HG02973 (cell line): ENCODE data around the gene CRYBB1.

Experiments used
- ATAC-seq: cut with Tn5 transposase; IDR thresholded peaks from one replicate; pipeline ENCODE4 v1.9.1; 2021; ENCODE audit warnings: moderate library complexity; ENCODE audit not compliant: unreplicated experiment

Gene CRYBB1

DNA sequence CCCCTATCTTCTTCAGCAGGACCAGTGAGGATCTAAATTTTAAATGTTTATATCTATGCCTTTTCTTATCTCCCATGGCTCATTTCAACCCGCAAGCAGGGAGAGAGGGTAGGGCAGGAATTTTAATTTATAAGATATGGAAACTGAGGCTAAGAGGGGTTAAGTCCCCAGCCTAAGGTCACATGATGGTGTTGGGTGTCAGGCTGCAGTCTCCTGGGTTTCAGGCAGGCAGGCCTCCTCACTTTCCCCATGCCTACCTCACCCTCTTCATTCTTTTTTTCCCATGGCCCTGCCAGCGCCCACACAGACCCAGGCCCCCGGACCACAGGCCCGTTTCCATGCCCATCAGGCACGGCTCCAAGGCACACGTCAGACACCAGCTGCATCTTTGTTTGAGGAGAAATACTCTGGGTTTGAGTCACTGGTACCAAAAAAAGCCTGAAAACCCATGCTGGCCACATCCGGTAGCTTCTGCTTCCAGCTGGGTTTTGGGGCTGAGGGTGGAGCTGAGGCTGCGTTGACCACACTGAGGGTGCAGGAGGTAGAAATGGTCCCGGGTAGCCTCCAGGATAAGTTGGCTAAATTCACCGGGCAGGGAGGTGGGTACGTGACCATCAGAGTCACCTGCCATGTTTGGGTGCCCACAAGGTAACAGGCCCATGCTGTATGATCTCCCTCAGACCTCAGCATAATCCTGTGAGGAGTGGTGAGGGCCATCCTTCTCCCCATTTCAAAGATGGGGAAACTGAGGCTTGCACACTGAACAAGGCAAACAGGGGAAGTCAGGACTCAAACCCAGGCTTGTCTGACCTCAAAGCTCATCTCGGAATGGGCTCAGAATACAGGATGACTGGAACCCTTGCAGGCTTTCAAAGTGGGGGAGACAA is 7.5 kb downstream of the CRYBB1 start:
- peak; percentile 71 for ATAC-seq

- no peak for ATAC-seq
Measured at GRCh38 chr22:26609287-26609686, 8.5 kb downstream of the CRYBB1 start.

- no peak for ATAC-seq
Measured at GRCh38 chr22:26608129-26608528, 9.7 kb downstream of the CRYBB1 start.

DNA sequence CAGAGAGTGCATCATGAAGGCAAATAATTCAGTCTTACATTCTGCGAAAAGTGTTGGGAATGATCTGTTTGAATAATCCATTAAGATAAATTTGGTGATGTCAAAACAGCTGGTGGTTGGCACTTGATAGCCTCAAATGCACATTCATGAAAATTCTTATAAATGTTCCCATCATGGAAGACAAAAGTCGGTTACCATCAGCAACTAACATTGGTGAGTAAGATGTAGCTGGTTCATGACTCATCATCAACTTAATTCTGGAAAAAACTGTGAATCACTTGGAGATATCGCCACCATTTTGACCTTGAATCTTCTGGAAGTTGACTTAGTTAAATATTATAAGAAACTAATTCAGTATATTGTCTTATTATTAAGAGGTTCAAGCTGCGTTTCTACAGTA is 11.2 kb downstream of the CRYBB1 start:
- no peak for ATAC-seq

DNA sequence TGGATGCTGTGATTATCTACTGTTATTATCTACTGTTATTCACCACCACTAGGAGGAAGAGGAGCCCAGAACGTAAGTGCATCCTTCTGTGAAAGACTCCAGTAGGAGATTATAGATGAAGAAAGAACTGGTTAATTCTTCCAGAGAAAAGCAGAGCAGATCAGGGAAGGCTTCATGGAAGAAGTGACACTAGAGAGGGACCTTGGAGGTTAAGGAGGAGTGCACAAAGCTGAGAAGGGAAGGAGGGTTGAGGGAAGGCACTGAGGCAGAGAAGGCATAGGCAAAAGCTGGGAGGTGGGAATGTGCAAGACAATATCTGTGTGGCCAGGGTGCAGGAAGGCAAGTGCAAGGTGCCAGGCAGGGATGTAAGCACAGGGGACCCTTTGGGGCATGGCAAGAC is 13.5 kb downstream of the CRYBB1 start:
- ATAC-seq: no peak

- ATAC-seq: no peak
Measured at GRCh38 chr22:26602127-26602526, 15.7 kb downstream of the CRYBB1 start.

DNA sequence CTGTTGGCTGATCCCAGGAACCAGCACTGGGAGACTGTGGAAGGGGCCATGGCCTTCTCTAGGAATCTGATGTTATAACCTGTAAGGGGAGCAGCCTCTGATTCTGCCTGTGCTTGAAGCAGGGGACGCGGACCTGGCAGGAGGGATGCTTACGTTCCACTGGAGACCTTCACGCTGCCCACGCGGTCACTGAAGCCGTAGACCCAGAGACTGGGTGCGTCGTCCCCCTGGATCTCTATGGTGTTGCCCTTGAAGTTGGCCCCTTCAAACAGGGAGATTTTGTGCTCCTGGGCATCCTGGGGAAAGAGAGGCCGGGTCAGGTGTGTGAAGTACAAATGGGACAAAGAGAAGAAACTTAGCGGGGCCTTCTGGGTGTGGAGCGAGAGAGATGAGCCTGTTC is 16.1 kb downstream of the CRYBB1 start:
- no peak for ATAC-seq

GRCh38 chr22:26599505-26599904 is 18.3 kb downstream of the CRYBB1 start:
- no peak for ATAC-seq

- no peak for ATAC-seq
Measured at GRCh38 chr22:26597480-26597879, 20.3 kb downstream of the CRYBB1 start.

GRCh38 chr22:26597026-26597425 is 20.8 kb downstream of the CRYBB1 start:
- no peak for ATAC-seq

- no peak for ATAC-seq
Measured at GRCh38 chr22:26593763-26594162, 24.1 kb downstream of the CRYBB1 start.

DNA sequence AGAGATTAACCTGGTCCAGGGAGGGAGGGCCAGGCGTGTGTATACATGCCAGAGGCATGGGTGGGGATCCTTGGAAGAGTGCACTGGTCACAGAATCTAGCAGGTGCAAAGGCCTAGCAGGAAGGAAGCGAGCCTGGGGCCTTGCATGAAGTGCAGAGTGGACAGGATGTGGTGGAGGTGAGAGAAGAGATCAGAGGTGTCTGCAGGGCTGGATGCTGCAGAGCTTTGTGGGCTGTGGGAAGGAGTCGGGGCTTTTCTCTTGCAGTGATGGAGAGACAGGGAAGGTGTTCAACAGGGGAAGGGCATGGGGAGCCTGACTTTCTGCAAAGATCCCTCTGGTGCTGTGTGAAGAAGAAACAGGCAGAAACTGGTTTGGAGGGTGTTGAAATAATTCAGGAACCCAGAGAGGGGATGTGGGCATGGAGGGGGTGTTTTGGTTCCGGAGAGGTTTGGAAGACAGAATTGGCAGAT is 25.4 kb downstream of the CRYBB1 start:
- ATAC-seq: no peak

- peak; percentile 60 for ATAC-seq
Measured at GRCh38 chr22:26589845-26590736, 27.7 kb downstream of the CRYBB1 start, which contains the start of gene TPST2. Gene TPST2, minus strand, starts transcription at chr22:26590132. Its CDS starts 48,502 bp downstream, at chr22:26541630.

- peak; percentile 4 for ATAC-seq
Measured at GRCh38 chr22:26589367-26589844, 28.4 kb downstream of the CRYBB1 start.

DNA sequence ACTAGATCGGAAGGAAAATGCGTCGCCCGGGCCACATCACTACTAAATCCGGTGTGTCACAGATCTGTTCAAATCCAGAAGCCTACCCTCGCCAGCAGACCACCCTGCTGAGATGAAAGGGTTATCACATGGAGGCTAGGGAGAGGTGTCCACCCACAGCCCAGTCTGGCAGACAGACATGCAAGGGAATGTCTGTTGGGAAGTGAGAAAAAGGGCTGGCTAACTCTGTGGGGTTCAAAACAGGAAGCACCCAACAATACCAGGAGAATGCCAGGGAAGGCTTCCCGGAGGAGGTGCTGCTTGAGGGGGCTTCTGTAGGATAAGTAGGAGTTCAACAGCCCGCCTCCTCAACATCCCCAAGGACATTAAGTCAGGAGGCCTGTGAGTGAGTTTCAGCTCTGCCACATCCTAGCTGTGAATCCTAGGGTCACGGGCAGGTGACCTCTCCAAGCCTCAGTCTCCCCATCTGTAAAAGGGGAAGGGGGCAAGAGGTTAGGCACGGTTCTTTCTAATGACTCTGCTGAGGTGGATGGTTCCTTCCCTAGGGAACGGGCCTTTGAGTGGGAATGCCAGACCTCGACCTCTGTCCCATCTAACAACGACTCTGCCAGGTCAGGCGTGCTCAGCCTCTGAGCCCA is 29.0 kb downstream of the CRYBB1 start:
- no peak for ATAC-seq

GRCh38 chr22:26587991-26588613 is 29.7 kb downstream of the CRYBB1 start:
- ATAC-seq: no peak

DNA sequence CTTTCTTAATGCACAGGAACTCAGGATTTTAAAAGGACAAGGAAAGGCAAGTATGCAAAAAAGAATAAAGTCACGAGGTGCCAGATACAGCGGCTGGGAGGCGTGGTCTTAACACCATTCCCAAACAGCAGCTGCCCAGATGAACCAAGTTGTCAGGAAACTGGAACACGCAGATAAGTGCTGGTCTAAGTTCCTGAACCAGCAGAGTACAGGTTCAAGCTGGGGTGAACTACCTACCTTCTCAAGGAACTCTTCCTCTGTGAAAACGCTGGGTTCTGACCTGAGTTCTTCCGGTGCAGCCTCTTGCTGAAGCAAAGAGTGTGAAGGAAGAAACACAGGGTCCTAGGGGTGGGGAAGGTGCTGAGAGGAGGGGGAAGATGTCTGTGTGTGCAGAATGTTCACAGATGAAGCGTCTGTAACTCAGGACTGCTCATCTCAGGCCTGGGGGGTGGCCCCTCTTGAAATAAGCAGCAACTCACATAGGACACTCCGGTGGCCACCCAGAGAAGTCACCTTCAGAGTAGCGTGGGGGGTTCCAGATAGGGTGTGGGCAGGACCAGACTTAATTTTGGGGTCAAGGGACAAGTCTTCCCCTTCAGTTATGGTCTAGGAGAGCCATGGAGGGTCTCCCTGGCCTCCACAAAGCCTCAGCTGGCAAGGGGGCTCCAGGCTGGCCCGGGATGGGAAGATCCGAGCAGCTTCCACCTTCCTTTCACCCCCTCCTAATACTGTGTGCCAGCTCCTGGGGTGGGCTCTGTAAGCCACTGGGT is 31.1 kb downstream of the CRYBB1 start:
- ATAC-seq: no peak

DNA sequence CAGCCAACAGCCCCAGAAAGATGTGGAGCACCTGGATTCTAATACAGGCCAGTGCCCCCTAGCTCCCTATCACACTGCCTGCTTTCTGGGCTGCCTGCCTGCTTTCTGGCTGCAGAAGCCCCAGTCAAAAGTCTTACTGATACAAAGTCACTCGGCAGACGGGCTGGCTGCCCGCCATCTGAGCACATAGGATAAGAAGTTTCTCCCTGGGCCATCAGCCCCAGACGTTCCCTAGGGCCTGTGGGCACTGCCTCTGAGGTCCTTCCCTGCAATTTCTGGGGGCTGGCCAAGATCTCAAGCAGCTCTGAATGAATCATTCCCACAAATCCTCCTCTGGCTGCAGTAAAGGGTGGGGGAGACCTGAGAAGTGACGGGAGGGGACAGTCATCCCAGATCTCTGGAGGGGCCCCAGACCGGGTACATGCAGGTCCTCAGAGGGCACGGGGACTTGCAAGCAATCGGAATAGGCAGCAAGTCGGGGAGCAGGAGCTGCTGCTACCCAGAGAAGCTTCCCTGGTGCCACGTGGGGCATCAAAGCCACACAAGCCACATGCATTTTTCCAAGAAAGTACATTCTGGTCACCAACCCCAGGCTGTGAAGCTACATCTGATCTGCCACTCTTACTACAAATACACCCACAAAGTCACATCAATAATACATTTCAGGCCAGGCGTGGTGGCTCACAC is 32.6 kb downstream of the CRYBB1 start:
- no peak for ATAC-seq

DNA sequence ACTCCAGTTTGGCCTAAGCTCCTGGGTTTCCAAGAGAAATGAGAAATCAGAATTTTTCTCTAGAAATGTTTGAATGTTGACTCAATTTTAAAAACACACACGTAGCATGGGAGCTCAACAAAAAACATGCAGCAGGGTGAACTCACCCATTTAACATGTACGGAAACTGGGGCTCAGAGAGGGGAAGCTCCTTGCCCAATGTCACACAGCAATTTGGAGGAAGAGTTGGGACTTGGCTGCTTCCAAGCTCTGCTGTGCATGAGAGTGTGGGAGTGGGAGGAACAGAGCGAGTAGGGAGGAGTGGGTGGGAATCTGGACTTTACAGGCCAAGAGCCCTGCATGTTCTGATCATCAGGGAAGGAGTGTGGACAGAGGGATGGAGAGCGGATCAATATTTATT is 33.8 kb downstream of the CRYBB1 start:
- ATAC-seq: no peak
